ENCODE data around the gene SFSWAP.
"Not testable (repeated sequence)": the region's sequence is repeated elsewhere in the genome, so short reads cannot be mapped to it uniquely, and the experiment has no call there.

The SFSWAP gene

DNA sequence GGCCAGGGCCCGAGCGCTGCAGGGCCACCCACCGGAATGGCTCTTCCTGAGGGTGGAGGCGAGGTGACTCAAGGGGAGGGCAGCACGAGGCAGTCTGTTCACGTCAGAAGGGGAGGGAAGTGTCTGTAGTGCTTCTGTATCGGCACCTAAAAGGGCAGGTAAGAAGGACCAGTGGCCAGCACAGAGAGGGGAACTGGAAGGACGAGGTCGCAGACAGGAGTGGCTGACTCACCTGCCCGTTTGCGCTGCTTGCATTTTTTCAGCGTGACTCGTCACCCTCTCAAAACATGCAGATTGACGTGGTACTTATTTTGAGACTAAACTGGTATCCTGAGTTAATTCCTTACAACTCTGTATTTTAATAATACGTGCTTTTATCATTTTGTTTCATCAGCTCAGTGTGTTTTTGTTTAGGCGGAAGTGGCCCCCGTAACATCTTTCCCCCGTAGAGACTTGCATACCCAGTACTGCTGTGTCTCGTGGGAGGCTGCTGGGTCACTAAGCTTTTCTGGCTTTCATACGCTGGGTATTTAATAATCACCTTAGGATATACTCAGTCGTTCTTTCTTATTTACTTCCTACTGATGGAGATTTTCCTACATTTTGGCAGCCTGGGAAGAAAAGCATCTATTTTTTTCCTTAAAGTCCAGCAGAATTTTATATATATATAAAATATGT is 26.4 kb downstream of the SFSWAP start:
- DNase-seq = peak; percentile 28

- no peak for DNase-seq
These were observed 27.3 kb downstream of the SFSWAP start for GRCh38 chr12:131738196-131738595.

DNA sequence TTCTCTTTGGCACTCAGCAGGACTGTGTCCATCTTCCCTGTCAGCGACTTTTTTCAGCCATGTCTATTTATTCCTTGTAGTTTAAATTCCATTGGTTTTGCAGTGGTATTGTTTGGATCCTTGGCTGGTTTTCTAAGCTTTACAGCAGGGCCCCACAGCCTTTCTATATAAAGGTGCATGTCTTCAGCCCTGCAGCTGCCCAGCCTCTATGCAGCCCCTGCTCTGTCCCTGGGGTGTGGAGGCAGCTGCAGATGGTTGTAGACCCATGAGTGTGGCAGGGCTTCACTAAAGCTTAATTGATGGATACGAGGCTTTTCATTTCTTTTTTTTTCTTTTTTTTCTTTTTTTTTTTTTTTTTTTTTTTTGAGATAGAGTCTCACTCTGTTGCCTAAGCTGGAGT is 29.7 kb downstream of the SFSWAP start:
- DNase-seq = no peak

GRCh38 chr12:131742761-131743160 is 31.9 kb downstream of the SFSWAP start:
- DNase-seq = not testable (repeated sequence)

GRCh38 chr12:131743410-131743809 is 32.5 kb downstream of the SFSWAP start:
- DNase-seq = not testable (repeated sequence)

- DNase-seq = not testable (repeated sequence)
These were observed 33.0 kb downstream of the SFSWAP start for GRCh38 chr12:131743880-131744279.

DNA sequence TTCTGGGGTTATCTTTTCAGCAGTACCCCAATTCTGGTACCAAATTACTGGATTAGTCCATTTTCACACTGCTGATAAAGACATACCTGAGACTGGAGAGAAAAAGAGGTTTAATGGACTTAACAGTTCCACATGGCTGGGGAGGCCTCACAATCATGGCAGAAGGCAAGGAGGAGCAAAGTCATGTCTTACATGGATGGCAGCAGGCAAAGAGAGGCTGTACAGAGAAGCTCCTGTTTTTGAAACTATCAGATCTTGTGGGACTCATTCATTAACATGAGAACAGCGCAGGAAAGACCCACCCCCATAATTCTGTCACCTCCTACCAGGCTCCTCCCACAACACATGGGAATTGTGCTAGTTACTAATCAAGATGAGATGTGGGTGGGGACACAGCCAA is 33.8 kb downstream of the SFSWAP start:
- DNase-seq = not testable (repeated sequence)

- no peak for DNase-seq
These were observed 34.8 kb downstream of the SFSWAP start for GRCh38 chr12:131745706-131746105.

GRCh38 chr12:131747276-131748177 is 36.6 kb downstream of the SFSWAP start:
- DNase-seq = no peak

DNA sequence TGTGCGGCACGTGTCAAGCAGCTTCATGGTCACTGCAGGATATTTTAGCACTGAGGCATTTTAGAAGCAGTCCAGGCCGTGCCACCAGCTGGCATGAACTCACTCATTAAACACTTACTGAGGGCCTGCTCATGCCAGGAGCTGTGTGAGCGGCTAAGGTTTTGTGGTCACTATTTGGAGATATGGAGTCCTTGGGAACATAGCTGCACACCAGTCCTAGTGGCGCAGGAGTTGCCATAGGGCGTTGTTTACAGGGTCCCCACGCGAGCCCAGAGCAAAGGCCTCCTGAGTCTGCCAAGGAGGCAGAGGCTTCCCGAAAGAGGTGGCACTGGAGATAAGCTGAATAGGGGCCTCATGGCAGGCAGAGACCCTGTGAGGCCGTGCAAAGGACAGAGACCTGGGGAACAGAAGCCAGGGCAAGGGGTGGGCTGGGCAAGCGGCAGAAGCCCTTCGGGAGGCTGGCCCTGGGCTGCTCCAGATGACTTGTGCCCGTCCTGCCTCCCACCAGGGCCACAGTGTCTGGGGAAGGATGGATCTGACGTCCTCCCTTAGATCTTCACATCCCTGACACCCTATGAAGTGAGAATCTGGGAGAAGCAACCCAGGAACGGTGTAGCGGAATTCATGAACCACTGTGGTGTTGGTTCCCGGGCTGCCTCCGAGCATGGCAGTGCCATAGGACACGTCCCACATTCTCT is 38.9 kb downstream of the SFSWAP start:
- DNase-seq = no peak

GRCh38 chr12:131751335-131751734 is 40.4 kb downstream of the SFSWAP start:
- no peak for DNase-seq

- no peak for DNase-seq
These were observed 41.6 kb downstream of the SFSWAP start for GRCh38 chr12:131752451-131752850.

DNA sequence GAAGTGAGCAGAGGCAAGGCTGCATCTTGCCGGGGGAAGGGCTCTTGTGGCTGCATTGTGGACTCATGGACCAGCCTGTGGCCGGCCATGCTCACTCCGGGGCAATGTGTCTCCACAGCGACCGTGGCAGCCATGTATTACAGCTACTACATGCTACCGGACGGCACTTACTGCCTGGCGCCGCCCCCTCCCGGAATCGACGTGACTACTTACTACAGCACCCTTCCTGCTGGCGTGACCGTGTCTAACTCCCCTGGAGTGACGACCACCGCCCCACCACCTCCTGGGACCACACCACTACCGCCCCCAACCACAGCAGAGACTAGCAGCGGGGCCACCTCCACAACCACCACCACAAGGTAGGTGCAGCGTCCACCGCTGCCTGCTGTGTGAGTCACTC is 42.1 kb downstream of the SFSWAP start:
- no peak for DNase-seq

DNA sequence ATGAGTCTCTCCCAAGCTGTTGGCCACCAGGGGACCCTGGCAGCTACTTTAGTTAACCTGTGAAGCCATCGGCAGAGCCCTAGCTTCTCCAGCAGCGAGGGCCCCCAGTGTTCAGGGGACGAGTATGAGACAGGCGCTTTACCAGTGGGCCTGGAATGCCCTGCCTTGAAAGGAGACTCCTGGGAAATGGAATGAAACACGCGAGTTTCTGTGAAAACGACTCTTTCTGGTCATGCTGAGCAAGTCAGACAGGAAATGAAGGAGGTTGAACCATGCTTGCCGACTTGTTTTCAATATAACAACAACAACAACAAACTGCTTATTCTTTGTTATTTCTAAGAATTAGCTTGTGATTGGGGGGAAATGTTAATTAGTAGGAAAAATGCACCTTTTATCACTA is 42.9 kb downstream of the SFSWAP start:
- no peak for DNase-seq

DNA sequence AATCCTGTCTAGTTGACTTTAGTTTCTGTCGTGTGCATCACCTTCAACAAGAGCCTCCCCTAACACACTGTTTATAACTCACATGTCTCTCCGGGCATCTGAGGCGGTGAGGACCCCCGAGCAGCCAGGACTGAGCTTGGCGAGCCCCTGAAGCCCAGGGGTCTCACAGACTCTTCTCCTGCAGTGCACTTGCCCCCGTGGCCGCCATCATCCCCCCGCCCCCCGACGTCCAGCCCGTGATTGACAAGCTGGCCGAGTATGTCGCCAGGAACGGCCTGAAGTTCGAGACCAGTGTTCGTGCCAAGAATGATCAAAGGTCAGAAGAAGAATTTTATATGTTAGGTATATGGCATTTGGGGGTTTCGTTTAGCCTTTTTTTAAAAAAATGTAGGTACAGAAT is 43.3 kb downstream of the SFSWAP start:
- DNase-seq = no peak

GRCh38 chr12:131755305-131756113 is 44.6 kb downstream of the SFSWAP start:
- peak; percentile 10 for DNase-seq

- DNase-seq = no peak
These were observed 45.6 kb downstream of the SFSWAP start for GRCh38 chr12:131756441-131756840.

- no peak for DNase-seq
These were observed 46.2 kb downstream of the SFSWAP start for GRCh38 chr12:131757111-131757510.

- no peak for DNase-seq
These were observed 47.3 kb downstream of the SFSWAP start for GRCh38 chr12:131758016-131758739.

GRCh38 chr12:131759176-131759575 is 48.3 kb downstream of the SFSWAP start:
- DNase-seq = no peak

GRCh38 chr12:131761638-131762037 is 50.7 kb downstream of the SFSWAP start:
- no peak for DNase-seq

GRCh38 chr12:131764738-131765137 is 53.8 kb downstream of the SFSWAP start:
- DNase-seq = no peak
